NCI-H510A (cell line): ENCODE results near the gene TIMM44.
"Not testable (repeated sequence)": the region's sequence is repeated elsewhere in the genome, so short reads cannot be mapped to it uniquely, and the experiment has no call there.

Experiments
- DNase-seq: peaks from one replicate; lab custom pipeline; 2025; lab: John Stamatoyannopoulos, UW

TIMM44 gene

GRCh38 chr19:7947939-7948338 is 4.5 kb upstream of the TIMM44 start:
- no peak for DNase-seq

- DNase-seq: peak; percentile 68
Measured at GRCh38 chr19:7944177-7944761, 803 bp upstream of the TIMM44 start.

- no peak for DNase-seq
Measured at GRCh38 chr19:7942981-7943443, 454 bp downstream of the TIMM44 start.

- no peak for DNase-seq
Measured at GRCh38 chr19:7941895-7942596, 1.4 kb downstream of the TIMM44 start.

- DNase-seq: no peak
Measured at GRCh38 chr19:7940841-7941240, 2.6 kb downstream of the TIMM44 start.

- DNase-seq: no peak
Measured at GRCh38 chr19:7934766-7935165, 8.7 kb downstream of the TIMM44 start.

GRCh38 chr19:7933828-7934725 is 9.4 kb downstream of the TIMM44 start:
- no peak for DNase-seq

- no peak for DNase-seq
Measured at GRCh38 chr19:7933411-7933810, 10.1 kb downstream of the TIMM44 start.

GRCh38 chr19:7932930-7933300 is 10.6 kb downstream of the TIMM44 start:
- DNase-seq: no peak

GRCh38 chr19:7932276-7932929 is 11.1 kb downstream of the TIMM44 start:
- no peak for DNase-seq

GRCh38 chr19:7931221-7932061 is 12.0 kb downstream of the TIMM44 start:
- DNase-seq: no peak

- no peak for DNase-seq
Measured at GRCh38 chr19:7930765-7931164, 12.7 kb downstream of the TIMM44 start.

GRCh38 chr19:7930030-7930429 is 13.4 kb downstream of the TIMM44 start:
- DNase-seq: not testable (repeated sequence)

GRCh38 chr19:7928741-7929701 is 14.4 kb downstream of the TIMM44 start:
- no peak for DNase-seq

GRCh38 chr19:7928334-7928706 is 15.1 kb downstream of the TIMM44 start:
- DNase-seq: no peak

GRCh38 chr19:7927605-7928333 is 15.7 kb downstream of the TIMM44 start:
- DNase-seq: no peak

GRCh38 chr19:7926727-7927604 is 16.5 kb downstream of the TIMM44 start:
- DNase-seq: no peak

GRCh38 chr19:7926021-7926726 is 17.3 kb downstream of the TIMM44 start, which contains the start of gene CTXN1:
TSS of gene CTXN1 (minus strand) at chr19:7926135. CDS start at chr19:7925538, 597 bp downstream.
- DNase-seq: peak; percentile 50
